SK-MEL-5 (cell line): Measurements from ENCODE around the gene PRKG1. TPM values are rescaled to one million over a fixed set of nuclear protein-coding genes. Genes with fewer than 3 reads are reported as not detected.
A peak's percentile ranks its signal among the peaks of the same experiment; 100 is the strongest.

Experiments used
- DNase-seq: peaks from one replicate; pipeline ENCODE4 v3.0.0-alpha.2; 2016; ENCODE audit warnings: low read depth, low spot score
- in situ Hi-C: cut with HindIII; loops from 2 replicates; pipeline ENCODE4 v1.10.0; 2016; ENCODE audit warnings: low sequenced_read_pairs, high pct_unique_total_duplicates, low pct_unique_long_range_greater_than_20kb
- total RNA-seq: library from RNA; depleted of rRNA; stranded (reverse); fragments of >200 nt; shearing (Covaris generic); gene quantifications from 2 replicates; pipeline ENCODE4 v1.2.3, GENCODE V29; 2014

PRKG1 gene
- total RNA-seq, 1 experiment from 2014 or later: 4.6 TPM

- DNase-seq: no peak
- in situ Hi-C loops: no loop called here
Measured at GRCh38 chr10:51588984-51589383, 514.7 kb downstream of the PRKG1 start.

GRCh38 chr10:51590818-51591217, 516.5 kb downstream of the PRKG1 start:
- in situ Hi-C loops: no loop called here
- no peak for DNase-seq

- DNase-seq: no peak
- in situ Hi-C loops: no loop called here
Measured at GRCh38 chr10:51596695-51597094, 522.4 kb downstream of the PRKG1 start.

DNA sequence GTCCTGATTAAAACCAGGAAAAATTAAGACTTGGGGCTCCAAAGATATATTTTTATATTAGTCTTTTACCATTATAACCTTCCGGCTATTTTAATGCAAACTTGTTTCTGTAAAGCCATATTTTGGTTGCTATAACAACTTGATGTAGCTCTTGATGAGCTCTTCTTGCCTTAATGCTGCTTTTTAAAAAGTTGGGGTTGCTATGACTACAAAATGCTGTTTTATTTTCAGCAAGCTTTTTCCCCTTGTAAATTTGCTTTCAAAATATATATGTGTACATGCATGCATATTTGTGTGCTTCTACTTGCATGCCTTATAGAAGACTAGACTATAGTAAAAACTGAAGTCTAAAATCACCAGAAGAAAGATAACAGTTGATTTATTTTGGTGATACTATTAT, 525.4 kb downstream of the PRKG1 start:
- in situ Hi-C loops: no loop called here
- DNase-seq: no peak

DNA sequence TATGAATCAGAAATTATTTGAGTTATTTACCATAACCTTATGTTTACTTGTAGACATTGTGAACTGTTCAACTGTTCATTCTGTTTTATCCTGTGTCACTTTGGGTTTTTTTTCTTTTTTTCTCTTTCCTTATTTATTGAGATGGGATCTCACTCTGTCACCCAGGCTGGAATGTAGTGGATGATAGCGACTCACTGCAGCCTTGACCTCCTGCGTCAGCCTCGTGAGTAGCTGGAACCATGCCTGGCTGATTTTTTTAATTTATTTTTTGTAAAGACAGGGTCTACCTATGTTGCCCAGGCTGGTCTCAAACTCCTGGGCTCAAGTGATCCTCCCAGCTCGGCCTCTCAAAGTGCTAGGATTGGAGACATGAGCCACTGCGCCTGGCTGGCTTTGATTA, 528.0 kb downstream of the PRKG1 start:
- DNase-seq: no peak
- in situ Hi-C loops: no loop called here

DNA sequence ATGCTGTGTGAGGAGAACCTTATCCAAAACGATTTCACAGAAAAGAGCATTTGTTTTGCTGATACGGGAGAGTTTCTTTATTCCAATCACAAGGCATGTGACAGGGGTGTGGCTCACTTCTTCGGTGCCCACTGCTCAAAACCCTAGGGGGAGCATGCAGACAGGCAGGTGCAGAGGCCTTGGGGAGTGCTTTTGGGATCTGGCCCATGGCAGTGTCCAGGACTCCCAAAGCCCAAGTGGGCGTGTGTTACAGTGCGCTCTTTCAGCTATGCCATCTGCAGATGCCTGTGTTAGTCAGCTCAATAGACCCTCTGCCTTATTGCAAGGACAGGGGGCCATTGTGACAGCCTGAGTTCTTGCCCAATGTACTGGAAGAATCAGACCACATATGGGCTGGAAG, 530.3 kb downstream of the PRKG1 start:
- no peak for DNase-seq

DNA sequence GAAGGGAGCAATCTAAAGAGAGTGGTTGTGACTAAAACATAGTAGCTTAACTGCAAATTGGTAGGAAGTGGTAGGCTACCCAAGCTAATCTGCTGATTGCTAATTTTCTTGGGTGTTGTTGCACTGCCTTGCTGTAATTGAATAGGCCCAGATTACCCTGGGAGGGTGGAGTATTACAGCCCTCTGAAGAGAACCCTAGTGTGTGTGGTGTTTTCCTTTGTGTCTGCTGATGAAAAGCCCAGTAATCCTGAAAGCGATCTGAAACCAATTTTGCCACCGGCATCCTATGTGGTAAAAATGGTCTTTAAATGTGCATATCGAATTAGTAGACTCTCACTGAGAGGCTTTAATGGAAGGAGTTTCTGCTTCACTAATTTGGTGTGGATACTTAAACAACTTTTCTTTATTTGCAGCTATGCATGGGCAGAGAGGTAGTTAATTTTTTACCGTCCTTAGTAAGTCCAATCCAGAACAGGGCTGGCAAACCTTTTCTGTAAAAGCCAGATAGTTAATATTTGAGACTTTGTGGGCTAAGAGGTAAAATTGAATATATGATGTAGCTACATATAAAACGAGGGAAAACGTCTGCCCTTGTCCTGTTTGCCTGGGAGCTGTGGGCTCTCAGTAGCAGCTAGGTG, 532.7 kb downstream of the PRKG1 start:
- no peak for DNase-seq
- in situ Hi-C loops: no loop called here

More for the DNA sequence above, 530.3 kb downstream of the PRKG1 start:
- in situ Hi-C loops: no loop called here

- in situ Hi-C loops: no loop called here
Measured at GRCh38 chr10:51607463-51607835, 533.2 kb downstream of the PRKG1 start.

GRCh38 chr10:51608211-51608610, 533.9 kb downstream of the PRKG1 start:
- DNase-seq: no peak

More at GRCh38 chr10:51607463-51607835, 533.2 kb downstream of the PRKG1 start:
- no peak for DNase-seq

DNA sequence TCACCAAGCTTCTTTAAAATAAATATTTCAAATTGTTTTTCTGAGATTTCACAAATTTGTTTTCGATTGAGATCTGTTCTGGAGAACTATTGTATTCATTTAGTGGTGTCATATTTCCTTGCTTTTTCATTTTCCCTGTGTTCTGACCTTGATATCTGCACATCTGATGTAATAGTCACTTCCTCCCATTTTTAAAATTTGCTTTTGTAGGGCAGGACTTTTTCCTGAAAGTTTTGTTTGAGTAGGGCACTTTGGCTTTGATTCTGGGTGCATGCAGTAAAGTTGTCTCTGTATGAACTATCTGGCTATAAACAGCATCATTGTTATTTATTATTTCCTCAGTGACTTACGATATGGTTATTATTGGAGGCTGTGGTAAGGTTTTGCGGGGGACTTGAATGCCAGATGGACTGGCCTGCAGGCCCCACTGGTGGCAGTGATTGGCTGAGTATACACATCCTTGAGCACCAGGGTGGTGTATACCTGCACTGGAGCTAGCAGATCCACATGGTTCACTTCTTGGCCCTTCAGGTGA, 541.5 kb downstream of the PRKG1 start:
- in situ Hi-C loops: no loop called here
- no peak for DNase-seq

More at GRCh38 chr10:51608211-51608610, 533.9 kb downstream of the PRKG1 start:
- in situ Hi-C loops: no loop called here

DNA sequence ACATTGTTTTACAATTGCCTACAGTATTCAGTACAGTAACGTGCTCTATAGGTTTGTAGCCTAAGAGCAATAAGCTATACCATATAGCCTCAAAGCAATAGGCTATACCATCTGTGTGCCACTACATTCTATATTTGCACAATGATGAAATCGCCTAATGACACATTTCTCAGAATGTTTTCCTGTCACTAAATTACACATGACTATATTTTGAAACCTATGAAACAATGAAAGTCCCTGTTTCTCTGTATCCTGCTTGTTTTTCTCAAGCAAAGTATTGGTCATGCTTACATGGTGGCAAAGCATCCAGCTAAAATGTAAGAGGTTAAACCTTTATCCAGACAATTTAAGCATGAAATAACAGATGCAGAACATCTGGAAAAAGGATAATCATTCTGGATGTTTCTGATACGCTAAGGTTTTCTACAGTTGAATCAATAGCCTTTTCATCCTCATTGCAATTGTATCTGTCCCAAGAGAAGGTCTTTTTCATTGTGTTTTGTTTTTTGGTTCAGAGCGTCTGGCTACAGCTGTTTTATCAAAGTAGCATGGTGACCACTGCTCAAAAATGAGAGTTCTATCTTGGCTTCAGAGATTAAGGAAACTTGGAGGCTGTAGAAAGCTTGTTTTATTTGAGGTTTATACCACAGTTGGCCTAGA, 543.4 kb downstream of the PRKG1 start:
- in situ Hi-C loops: no loop called here

GRCh38 chr10:51619365-51619764, 545.1 kb downstream of the PRKG1 start:
- in situ Hi-C loops: no loop called here
- DNase-seq: no peak

More for the DNA sequence above, 543.4 kb downstream of the PRKG1 start:
- DNase-seq: peak; percentile 2

GRCh38 chr10:51620131-51620530, 545.8 kb downstream of the PRKG1 start:
- in situ Hi-C loops: no loop called here
- no peak for DNase-seq

- DNase-seq: no peak
- in situ Hi-C loops: no loop called here
Measured at GRCh38 chr10:51624013-51624412, 549.7 kb downstream of the PRKG1 start.

- no peak for DNase-seq
- in situ Hi-C loops: no loop called here
Measured at GRCh38 chr10:51629934-51630639, 555.8 kb downstream of the PRKG1 start.

DNA sequence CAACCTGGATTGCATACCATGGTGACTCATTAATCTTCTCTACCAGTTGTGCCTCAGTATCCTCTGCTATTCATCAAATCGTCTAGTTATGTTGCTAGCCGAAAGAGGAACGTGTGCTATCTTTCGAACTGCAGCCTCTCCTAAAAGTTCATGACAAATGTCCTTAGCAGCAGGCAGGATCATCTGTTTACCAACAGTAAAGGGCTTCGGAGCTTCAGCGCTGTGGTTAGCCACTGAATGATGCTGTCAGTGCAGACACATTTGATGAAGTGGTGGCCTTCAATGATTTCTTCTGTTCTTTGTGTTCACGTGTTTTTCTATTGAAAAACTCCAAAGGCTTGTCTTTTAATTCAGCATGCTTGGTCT, 556.3 kb downstream of the PRKG1 start:
- no peak for DNase-seq
- in situ Hi-C loops: no loop called here

- in situ Hi-C loops: no loop called here
- no peak for DNase-seq
Measured at GRCh38 chr10:51635436-51635835, 561.1 kb downstream of the PRKG1 start.

GRCh38 chr10:51638211-51638610, 563.9 kb downstream of the PRKG1 start:
- in situ Hi-C loops: no loop called here
- DNase-seq: no peak

- in situ Hi-C loops: no loop called here
- DNase-seq: no peak
Measured at GRCh38 chr10:51638737-51639136, 564.5 kb downstream of the PRKG1 start.
